CD1c-positive myeloid dendritic cell (primary cell): ENCODE data around the gene ZRANB1.

ENCODE experiments used
- DNase-seq: peaks from one replicate; pipeline ENCODE4 v3.0.0-alpha.2; 2016; ENCODE audit errors: extremely low spot score

Gene ZRANB1

GRCh38 chr10:125005312-125006187 lies 63.6 kb downstream of the ZRANB1 start:
- DNase-seq = no peak

GRCh38 chr10:125006188-125006680 lies 64.3 kb downstream of the ZRANB1 start:
- DNase-seq = no peak

GRCh38 chr10:125006921-125007426 lies 65.1 kb downstream of the ZRANB1 start:
- DNase-seq = no peak

GRCh38 chr10:125007436-125007835 lies 65.5 kb downstream of the ZRANB1 start:
- no peak for DNase-seq

- no peak for DNase-seq
Observed at GRCh38 chr10:125008689-125009638, 67.0 kb downstream of the ZRANB1 start.

GRCh38 chr10:125009661-125010161 lies 67.8 kb downstream of the ZRANB1 start:
- DNase-seq = no peak

- no peak for DNase-seq
Observed at GRCh38 chr10:125010362-125010761, 68.4 kb downstream of the ZRANB1 start.

GRCh38 chr10:125011171-125011925 lies 69.4 kb downstream of the ZRANB1 start:
- DNase-seq = no peak

GRCh38 chr10:125011926-125012705 lies 70.2 kb downstream of the ZRANB1 start:
- no peak for DNase-seq

GRCh38 chr10:125012851-125013528 lies 71.1 kb downstream of the ZRANB1 start:
- DNase-seq = no peak

GRCh38 chr10:125013529-125013872 lies 71.6 kb downstream of the ZRANB1 start:
- DNase-seq = no peak

GRCh38 chr10:125014086-125014830 lies 72.3 kb downstream of the ZRANB1 start:
- DNase-seq = no peak

- DNase-seq = no peak
Observed at GRCh38 chr10:125014836-125015355, 73.0 kb downstream of the ZRANB1 start.

GRCh38 chr10:125015356-125015944 lies 73.5 kb downstream of the ZRANB1 start:
- no peak for DNase-seq

GRCh38 chr10:125016123-125016522 lies 74.2 kb downstream of the ZRANB1 start:
- no peak for DNase-seq

GRCh38 chr10:125016611-125017202 lies 74.8 kb downstream of the ZRANB1 start:
- no peak for DNase-seq

- DNase-seq = no peak
Observed at GRCh38 chr10:125017547-125018298, 75.8 kb downstream of the ZRANB1 start.
